HEK293 (cell line): Measurements from ENCODE around the gene EZH1.

Source experiments
- CTCF ChIP-seq: fragments of 450-650 bp; formaldehyde crosslinking; IDR thresholded peaks from 2 replicates; pipeline ENCODE4 v1.5.1; 2016; ENCODE audit warnings: missing biosample characterization, missing genetic modification characterization
- RBAK ChIP-seq: fragments of 450-650 bp; formaldehyde crosslinking; IDR thresholded peaks from 2 replicates; pipeline ENCODE4 v1.5.1; 2016; ENCODE audit warnings: missing biosample characterization, missing genetic modification characterization
- TCF7L2 ChIP-seq: IDR thresholded peaks from 2 replicates; pipeline ENCODE4 v1.6.1; 2011; ENCODE audit warnings: low read depth, mild to moderate bottlenecking, inconsistent platforms, low read length, moderate library complexity, borderline replicate concordance
- ZBTB11 ChIP-seq: fragments of 450-650 bp; formaldehyde crosslinking; conservative IDR thresholded peaks from 2 replicates; pipeline ENCODE4 v1.5.1; 2016; ENCODE audit warnings: low read depth, missing biosample characterization, missing genetic modification characterization
- ZBTB8A ChIP-seq: fragments of 450-650 bp; formaldehyde crosslinking; IDR thresholded peaks from 2 replicates; pipeline ENCODE4 v1.5.1; 2016; ENCODE audit warnings: missing biosample characterization, missing genetic modification characterization
- ZNF211 ChIP-seq: fragments of 450-650 bp; formaldehyde crosslinking; IDR thresholded peaks from 2 replicates; pipeline ENCODE4 v1.5.1; 2016; ENCODE audit warnings: low read depth, missing biosample characterization, missing genetic modification characterization
- ZNF221 ChIP-seq: fragments of 450-650 bp; formaldehyde crosslinking; IDR thresholded peaks from 2 replicates; pipeline ENCODE4 v1.5.1; 2017; ENCODE audit warnings: missing biosample characterization, missing genetic modification characterization, borderline replicate concordance
- ZNF24 ChIP-seq: fragments of 450-650 bp; formaldehyde crosslinking; IDR thresholded peaks from 2 replicates; pipeline ENCODE4 v1.5.1; 2016; ENCODE audit warnings: missing biosample characterization, missing genetic modification characterization
- ZNF501 ChIP-seq: fragments of 450-650 bp; formaldehyde crosslinking; IDR thresholded peaks from 2 replicates; pipeline ENCODE4 v1.5.1; 2016; ENCODE audit warnings: missing biosample characterization, missing genetic modification characterization
- ZNF580 ChIP-seq: fragments of 450-650 bp; formaldehyde crosslinking; IDR thresholded peaks from 2 replicates; pipeline ENCODE4 v1.5.1; 2016; ENCODE audit warnings: missing biosample characterization, missing genetic modification characterization

GRCh38 chr17:42774066-42774745 is 29.4 kb upstream of the EZH1 start:
- no peak for TF ChIP-seq ZNF501 (tag by site-specific recombination)
- no peak for TF ChIP-seq CTCF
- no peak for TF ChIP-seq ZNF221 (tag by site-specific recombination)
- TF ChIP-seq RBAK = no peak
- no peak for TF ChIP-seq ZNF211 (tag by site-specific recombination)
- no peak for TF ChIP-seq TCF7L2
- no peak for TF ChIP-seq ZNF24
- no peak for TF ChIP-seq ZBTB11 (tag by site-specific recombination)
- TF ChIP-seq ZNF580 (tag by site-specific recombination) = no peak
- TF ChIP-seq ZBTB8A (tag by site-specific recombination) = no peak
